GM23338 (cell line): Measurements from ENCODE around the gene LCTL. TPM values are rescaled to one million over a fixed set of nuclear protein-coding genes. Genes with fewer than 3 reads are reported as not detected.

Experiments
- ATAC-seq: fragments of 200-7000 bp; cut with Tn5 transposase; 3 replicates; pipeline ENCODE4 v1.9.1; 2020
- DNase-seq: peaks from one replicate; pipeline ENCODE4 v3.0.0-alpha.2; 2015; ENCODE audit warnings: low spot score
- H2AFZ ChIP-seq: fragments of 200-600 bp; sonication (generic); 2 replicates; pipeline ENCODE4 v1.8.0; 2016; ENCODE audit warnings: antibody characterized with exemption, mild to moderate bottlenecking, moderate library complexity
- H3F3A ChIP-seq: fragments of 200-600 bp; sonication (generic); replicated peaks from 2 replicates; pipeline ENCODE4 v1.8.0; 2017; ENCODE audit warnings: antibody characterized with exemption, mixed run types, low read depth
- H3K27ac ChIP-seq: fragments of 200-600 bp; sonication (generic); 2 replicates; pipeline ENCODE4 v1.6.1; 2016; ENCODE audit warnings: low read depth
- H3K27me3 ChIP-seq: fragments of 200-600 bp; sonication (generic); 2 replicates; pipeline ENCODE4 v1.8.0; 2016; ENCODE audit warnings: mild to moderate bottlenecking, mixed run types, moderate library complexity; ENCODE audit not compliant: insufficient read depth
- H3K36me3 ChIP-seq: fragments of 200-600 bp; sonication (generic); 2 replicates; pipeline ENCODE4 v1.8.0; 2016; ENCODE audit warnings: mild to moderate bottlenecking; ENCODE audit not compliant: insufficient read depth
- H3K4me1 ChIP-seq: fragments of 200-600 bp; sonication (generic); 2 replicates; pipeline ENCODE4 v1.8.0; 2016; ENCODE audit warnings: mild to moderate bottlenecking, moderate library complexity; ENCODE audit not compliant: insufficient read depth
- H3K4me2 ChIP-seq: fragments of 200-600 bp; sonication (generic); 2 replicates; pipeline ENCODE4 v1.7.1; 2017; ENCODE audit warnings: mixed run types
- H3K4me3 ChIP-seq: fragments of 200-600 bp; sonication (generic); 2 replicates; pipeline ENCODE4 v1.6.1; 2016; ENCODE audit warnings: mixed run types
- H3K79me2 ChIP-seq: fragments of 200-600 bp; sonication (generic); replicated peaks from 2 replicates; pipeline ENCODE4 v1.8.0; 2017; ENCODE audit warnings: mild to moderate bottlenecking; ENCODE audit not compliant: insufficient read depth
- H3K9me2 ChIP-seq: fragments of 200-600 bp; sonication (generic); 2 replicates; pipeline ENCODE4 v1.8.0; 2017; ENCODE audit not compliant: insufficient read depth
- H4K20me1 ChIP-seq: fragments of 200-600 bp; sonication (generic); replicated peaks from 2 replicates; pipeline ENCODE4 v1.8.0; 2017; ENCODE audit warnings: mild to moderate bottlenecking; ENCODE audit not compliant: insufficient read depth
- H3K27ac Mint-ChIP-seq: 2 replicates; pipeline ENCODE4 v1.8.0; 2020; ENCODE audit warnings: inconsistent platforms, mild to moderate bottlenecking, moderate library complexity, mixed read lengths
- H3K27me3 Mint-ChIP-seq: 3 replicates; pipeline ENCODE4 v1.8.0; 2022; ENCODE audit warnings: low read depth, mild to moderate bottlenecking, moderate library complexity, mixed read lengths, inconsistent platforms; ENCODE audit not compliant: insufficient read depth, poor library complexity
- H3K36me3 Mint-ChIP-seq: 3 replicates; pipeline ENCODE4 v1.8.0; 2021; ENCODE audit warnings: low read depth, mild to moderate bottlenecking, inconsistent platforms, moderate library complexity, mixed read lengths
- H3K4me1 Mint-ChIP-seq: 3 replicates; pipeline ENCODE4 v1.8.0; 2020; ENCODE audit warnings: mild to moderate bottlenecking, inconsistent platforms, mixed read lengths
- H3K4me3 Mint-ChIP-seq: 3 replicates; pipeline ENCODE4 v1.8.0; 2021; ENCODE audit warnings: moderate library complexity, mild to moderate bottlenecking, inconsistent platforms, mixed read lengths
- H3K9me3 Mint-ChIP-seq: 3 replicates; pipeline ENCODE4 v1.8.0; 2020; ENCODE audit warnings: moderate library complexity, mild to moderate bottlenecking, inconsistent platforms, mixed read lengths
- CREB1 ChIP-seq: fragments of 250-450 bp; sonication (Bioruptor Pico); IDR thresholded peaks from 2 replicates; pipeline ENCODE4 v1.5.0; 2020; ENCODE audit warnings: low read depth, mild to moderate bottlenecking, moderate library complexity
- CTCF ChIP-seq, 2 experiments: fragments of 200-600 bp in 1 of 2; sonication (generic) in 1 of 2; conservative IDR thresholded peaks; 2 replicates each; pipeline versions ENCODE4 v1.5.1 to v1.6.1; 2016 to 2017; ENCODE audit warnings: antibody characterized with exemption in 2 of 2, low read depth in 2 of 2, mild to moderate bottlenecking in 2 of 2, moderate library complexity in 1 of 2
- ETS1 ChIP-seq: IDR thresholded peaks from 2 replicates; pipeline ENCODE4 v1.6.1; 2016; ENCODE audit warnings: antibody characterized with exemption
- EZH2 ChIP-seq: fragments of 200-600 bp; sonication (generic); IDR thresholded peaks from one replicate; pipeline ENCODE4 v1.8.0; 2017; ENCODE audit warnings: antibody characterized with exemption, mild to moderate bottlenecking, low read depth; ENCODE audit not compliant: unreplicated experiment
- EZH2phosphoT487 ChIP-seq: fragments of 200-600 bp; sonication (generic); IDR thresholded peaks from one replicate; pipeline ENCODE4 v1.8.1; 2018; ENCODE audit warnings: antibody characterized with exemption; ENCODE audit not compliant: unreplicated experiment
- JUNB ChIP-seq: IDR thresholded peaks from one replicate; pipeline ENCODE4 v1.6.1; 2016; ENCODE audit warnings: antibody characterized with exemption; ENCODE audit not compliant: unreplicated experiment
- NANOG ChIP-seq: IDR thresholded peaks from 2 replicates; pipeline ENCODE4 v1.6.1; 2016; ENCODE audit warnings: antibody characterized with exemption, borderline replicate concordance
- POLR2AphosphoS5 ChIP-seq: IDR thresholded peaks from 2 replicates; pipeline ENCODE4 v1.6.1; 2016; ENCODE audit warnings: antibody characterized with exemption, low read depth
- REST ChIP-seq: IDR thresholded peaks from one replicate; pipeline ENCODE4 v1.6.1; 2018; ENCODE audit warnings: antibody characterized with exemption; ENCODE audit not compliant: unreplicated experiment
- STAT1 ChIP-seq: IDR thresholded peaks from one replicate; pipeline ENCODE4 v1.6.1; 2016; ENCODE audit warnings: antibody characterized with exemption; ENCODE audit not compliant: unreplicated experiment
- ZNF114 ChIP-seq: fragments of 250-450 bp; sonication (Bioruptor Pico); IDR thresholded peaks from 2 replicates; pipeline ENCODE4 v1.5.0; 2020; ENCODE audit warnings: mild to moderate bottlenecking, moderate library complexity
- ZNF462 ChIP-seq: fragments of 250-450 bp; sonication (Bioruptor Pico); IDR thresholded peaks from 2 replicates; pipeline ENCODE4 v1.5.0; 2020; ENCODE audit warnings: mild to moderate bottlenecking, moderate library complexity
- polyA plus RNA-seq: library from polyadenylated mRNA; unstranded; fragments of >200 nt; fragmentation: Nextera tagmentation; extraction: Ambion mirVana; gene quantifications from 2 replicates; pipeline ENCODE4 v1.2.1, GENCODE V29; 2016
- total RNA-seq: library from RNA; depleted of rRNA; stranded (reverse); fragments of >200 nt; shearing (Covaris generic); gene quantifications from 2 replicates; pipeline ENCODE4 v1.2.3, GENCODE V29; 2014

The LCTL gene
- total and polyA plus RNA-seq, 2 experiments from 2014 or later = 2.3 to 5.6 TPM

GRCh38 chr15:66514586-66514985, 51.2 kb downstream of the LCTL start (continued):
- no peak for TF ChIP-seq EZH2
- no peak for TF ChIP-seq EZH2phosphoT487
- no peak for TF ChIP-seq JUNB
- no peak for TF ChIP-seq POLR2AphosphoS5
- TF ChIP-seq ZNF114 (CRISPR knock-in tag) = no peak

GRCh38 chr15:66508293-66508883, 57.4 kb downstream of the LCTL start:
- no peak overlapping the region for H3K27ac ChIP-seq
- Mint-ChIP-seq H3K4me3 (no peak overlapping the region), H3K27ac (no peak overlapping the region), H3K36me3 (peaks cover 35% of the 10 kb centered on the region), H3K27me3 (peaks cover 2% of the 10 kb centered on the region), H3K9me3 (no peaks in the 10 kb centered on the region), H3K4me1 (peaks cover 12% of the 10 kb centered on the region; the same call in 2 of the 3 replicates)
- H3K9me2 ChIP-seq = no peaks in the 10 kb centered on the region
- ATAC-seq (no peak), DNase-seq (no peak)
- H2AFZ ChIP-seq = no peak overlapping the region
- peaks cover 54% of the 10 kb centered on the region for H3K79me2 ChIP-seq
- H3K36me3 ChIP-seq = peaks cover 19% of the 10 kb centered on the region
- H3K4me3 ChIP-seq = no peak overlapping the region
- H4K20me1 ChIP-seq = peaks cover 3% of the 10 kb centered on the region
- H3F3A ChIP-seq = peaks cover 9% of the 10 kb centered on the region
- H3K27me3 ChIP-seq = no peaks in the 10 kb centered on the region
- H3K4me2 ChIP-seq = no peak overlapping the region
- peaks cover 13% of the 10 kb centered on the region for H3K4me1 ChIP-seq
- TF ChIP-seq CREB1 = no peak
- no peak for TF ChIP-seq EZH2
- TF ChIP-seq POLR2AphosphoS5 = no peak
- TF ChIP-seq NANOG = no peak
- no peak for TF ChIP-seq CTCF (conservative IDR thresholded peaks at IDR 0.05; ENCODE audit: low read depth in 2 of 2)
- no peak for TF ChIP-seq ZNF462 (CRISPR knock-in tag)
- no peak for TF ChIP-seq ETS1
- no peak for TF ChIP-seq EZH2phosphoT487
- no peak for TF ChIP-seq STAT1
- TF ChIP-seq ZNF114 (CRISPR knock-in tag) = no peak
- no peak for TF ChIP-seq JUNB
- no peak for TF ChIP-seq REST
